Neural progenitor cell (in vitro differentiated cells): ENCODE results near the gene MAPKBP1.

ENCODE experiments used
- CTCF ChIP-seq: fragments of 200-600 bp; sonication (generic); IDR thresholded peaks from 2 replicates; pipeline ENCODE4 v1.5.1; 2017; ENCODE audit warnings: antibody characterized with exemption, mild to moderate bottlenecking
- EZH2phosphoT487 ChIP-seq: fragments of 200-600 bp; sonication (generic); IDR thresholded peaks from 2 replicates; pipeline ENCODE4 v1.6.1; 2017; ENCODE audit warnings: antibody characterized with exemption

GRCh38 chr15:41727143-41727542, 47.1 kb upstream of the MAPKBP1 start:
- no peak for TF ChIP-seq CTCF
- no peak for TF ChIP-seq EZH2phosphoT487
